Cardiac fibroblast (primary cell): ENCODE measurements around the gene TUBB.

Experiments
- DNase-seq, 2 donors: peaks; one replicate each; pipeline versions ENCODE4 v3.0.0 to v3.0.0-alpha.2; 2010; ENCODE audit warnings: low read depth in 2 of 2
- H3K4me3 ChIP-seq, 2 donors: replicated peaks in 1 of 2; 1 replicate in 1 of 2; 2 replicates in 1 of 2; pipeline ENCODE4 v1.5.1; 2011; ENCODE audit warnings: low read depth in 2 of 2, low read length in 2 of 2, mild to moderate bottlenecking in 2 of 2, moderate library complexity in 1 of 2
- TF ChIP-seq, protein P1 (sequence below): IDR thresholded peaks from one replicate; pipeline ENCODE4 v1.5.1; 2011; ENCODE audit warnings: low read depth, mild to moderate bottlenecking, low read length, inconsistent platforms

TUBB gene

GRCh38 chr6:30703011-30703410 is 17.1 kb upstream of the TUBB start:
- TF ChIP-seq, protein P1, sequence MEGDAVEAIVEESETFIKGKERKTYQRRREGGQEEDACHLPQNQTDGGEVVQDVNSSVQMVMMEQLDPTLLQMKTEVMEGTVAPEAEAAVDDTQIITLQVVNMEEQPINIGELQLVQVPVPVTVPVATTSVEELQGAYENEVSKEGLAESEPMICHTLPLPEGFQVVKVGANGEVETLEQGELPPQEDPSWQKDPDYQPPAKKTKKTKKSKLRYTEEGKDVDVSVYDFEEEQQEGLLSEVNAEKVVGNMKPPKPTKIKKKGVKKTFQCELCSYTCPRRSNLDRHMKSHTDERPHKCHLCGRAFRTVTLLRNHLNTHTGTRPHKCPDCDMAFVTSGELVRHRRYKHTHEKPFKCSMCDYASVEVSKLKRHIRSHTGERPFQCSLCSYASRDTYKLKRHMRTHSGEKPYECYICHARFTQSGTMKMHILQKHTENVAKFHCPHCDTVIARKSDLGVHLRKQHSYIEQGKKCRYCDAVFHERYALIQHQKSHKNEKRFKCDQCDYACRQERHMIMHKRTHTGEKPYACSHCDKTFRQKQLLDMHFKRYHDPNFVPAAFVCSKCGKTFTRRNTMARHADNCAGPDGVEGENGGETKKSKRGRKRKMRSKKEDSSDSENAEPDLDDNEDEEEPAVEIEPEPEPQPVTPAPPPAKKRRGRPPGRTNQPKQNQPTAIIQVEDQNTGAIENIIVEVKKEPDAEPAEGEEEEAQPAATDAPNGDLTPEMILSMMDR, result no peak

GRCh38 chr6:30703821-30704220 is 16.3 kb upstream of the TUBB start:
- no peak overlapping the region for H3K4me3 ChIP-seq
- DNase-seq, result peak in 1 of 2 donors; percentile 45

More at GRCh38 chr6:30703011-30703410, 17.1 kb upstream of the TUBB start:
- no peak overlapping the region for H3K4me3 ChIP-seq
- DNase-seq, result no peak

DNA sequence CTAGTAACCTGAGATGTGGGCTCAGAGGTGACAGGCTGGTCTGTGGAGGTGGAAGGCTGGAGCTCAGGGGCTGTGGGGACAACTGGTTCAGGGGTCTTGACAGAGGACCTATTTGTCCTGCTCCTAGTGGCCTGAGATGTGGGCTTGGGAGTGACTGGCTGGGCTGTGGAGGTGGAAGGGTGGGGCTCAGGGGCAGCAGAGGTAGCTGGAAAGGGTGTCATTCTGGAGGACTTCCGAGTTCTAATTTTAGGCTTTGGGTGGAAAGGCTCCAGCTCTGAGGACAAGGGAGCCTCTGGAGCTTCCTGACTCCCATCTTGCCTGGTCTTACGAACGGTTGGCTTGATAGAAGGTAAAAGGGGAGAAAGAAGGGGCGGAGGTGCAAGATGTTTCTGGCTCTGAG is 14.5 kb upstream of the TUBB start:
- TF ChIP-seq, protein P1, result no peak

More at GRCh38 chr6:30703821-30704220, 16.3 kb upstream of the TUBB start:
- TF ChIP-seq, protein P1, result no peak

DNA sequence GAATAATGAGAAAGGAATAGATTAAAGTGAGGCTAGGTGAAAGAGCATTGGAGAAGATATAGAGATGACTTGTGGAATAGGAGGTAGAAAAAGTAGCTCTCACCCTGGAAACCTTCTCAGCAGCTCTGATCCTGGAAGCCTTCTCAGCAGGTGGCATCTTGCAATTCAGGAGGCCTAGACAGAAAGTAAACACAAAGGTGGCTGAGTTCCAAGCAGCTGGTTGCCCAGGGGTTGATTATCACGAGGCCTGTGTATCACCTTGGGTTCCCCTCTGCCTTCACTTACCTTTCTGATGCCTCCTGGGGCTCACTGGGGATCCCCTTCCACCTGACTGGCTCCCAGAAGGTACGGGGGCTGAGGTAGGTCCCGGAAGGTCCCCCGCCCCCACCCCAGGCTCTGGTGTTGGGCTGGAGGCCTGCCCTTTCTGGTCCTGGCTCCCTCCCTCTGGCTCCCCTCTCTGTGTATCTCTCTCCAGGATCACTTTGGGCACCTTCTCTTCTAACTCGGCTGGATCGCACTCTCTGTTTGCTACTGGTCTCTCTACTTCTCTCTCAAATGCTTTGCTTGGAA is 12.8 kb upstream of the TUBB start:
- no peak for DNase-seq
- TF ChIP-seq, protein P1, result no peak
- H3K4me3 ChIP-seq, result no peak overlapping the region

More for the DNA sequence above, 14.5 kb upstream of the TUBB start:
- no peak for DNase-seq
- H3K4me3 ChIP-seq, result no peak overlapping the region

- no peak overlapping the region for H3K4me3 ChIP-seq
- no peak for DNase-seq
- TF ChIP-seq, protein P1, result no peak
Observed at GRCh38 chr6:30709101-30709868, 10.9 kb upstream of the TUBB start.

GRCh38 chr6:30711758-30712380 is 8.3 kb upstream of the TUBB start:
- H3K4me3 ChIP-seq, result no peak overlapping the region
- TF ChIP-seq, protein P1, result no peak
- no peak for DNase-seq
